Upper lobe of left lung (tissue), 4 donors: ENCODE measurements around the gene TRIM14.

Experiments
- POLR2A ChIP-seq, 4 donors: fragments of 450-650 bp; IDR thresholded peaks; one replicate each; pipeline ENCODE4 v1.5.1; 2016 to 2017; ENCODE audit warnings: antibody characterized with exemption in 4 of 4, mild to moderate bottlenecking in 2 of 4
- TF ChIP-seq, protein P1 (sequence below), 6 experiments: fragments of 450-650 bp in 4 of 6; fragments of 200-600 bp in 2 of 6; sonication (generic) in 2 of 6; IDR thresholded peaks; one replicate each; pipeline ENCODE4 v1.5.1; 2016 to 2019; ENCODE audit warnings: antibody characterized with exemption in 6 of 6

DNA sequence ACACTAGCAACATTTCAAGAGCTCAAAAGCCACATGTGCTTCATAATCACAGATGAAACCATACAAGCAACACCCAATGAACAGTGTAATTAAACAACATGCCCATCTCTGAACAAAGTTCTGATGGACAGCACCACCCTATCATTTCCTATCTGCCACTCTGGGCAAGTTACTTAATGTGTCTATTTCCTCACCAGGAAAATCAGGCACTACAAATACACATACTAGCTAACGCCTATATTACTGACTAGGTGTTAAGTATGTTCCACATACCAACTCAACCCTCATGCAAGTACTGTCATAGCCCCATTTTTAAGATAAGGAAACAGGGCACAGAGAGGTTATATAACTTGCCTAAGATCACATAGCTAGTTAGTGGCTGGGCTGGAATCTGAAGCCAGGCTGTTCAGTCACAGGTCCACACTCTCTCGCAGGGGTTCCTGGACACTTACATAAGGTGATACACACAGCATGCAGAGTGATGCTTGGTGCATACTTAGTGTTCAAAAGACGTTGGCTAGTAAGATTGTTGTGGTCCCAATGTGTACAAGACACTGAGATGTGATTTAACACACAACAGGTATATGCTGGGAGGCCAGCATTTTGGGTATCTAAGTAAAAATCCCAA lies 49.2 kb upstream of the TRIM14 start:
- TF ChIP-seq POLR2A (IDR thresholded peaks at IDR 0.05): no peak
- TF ChIP-seq, protein P1, sequence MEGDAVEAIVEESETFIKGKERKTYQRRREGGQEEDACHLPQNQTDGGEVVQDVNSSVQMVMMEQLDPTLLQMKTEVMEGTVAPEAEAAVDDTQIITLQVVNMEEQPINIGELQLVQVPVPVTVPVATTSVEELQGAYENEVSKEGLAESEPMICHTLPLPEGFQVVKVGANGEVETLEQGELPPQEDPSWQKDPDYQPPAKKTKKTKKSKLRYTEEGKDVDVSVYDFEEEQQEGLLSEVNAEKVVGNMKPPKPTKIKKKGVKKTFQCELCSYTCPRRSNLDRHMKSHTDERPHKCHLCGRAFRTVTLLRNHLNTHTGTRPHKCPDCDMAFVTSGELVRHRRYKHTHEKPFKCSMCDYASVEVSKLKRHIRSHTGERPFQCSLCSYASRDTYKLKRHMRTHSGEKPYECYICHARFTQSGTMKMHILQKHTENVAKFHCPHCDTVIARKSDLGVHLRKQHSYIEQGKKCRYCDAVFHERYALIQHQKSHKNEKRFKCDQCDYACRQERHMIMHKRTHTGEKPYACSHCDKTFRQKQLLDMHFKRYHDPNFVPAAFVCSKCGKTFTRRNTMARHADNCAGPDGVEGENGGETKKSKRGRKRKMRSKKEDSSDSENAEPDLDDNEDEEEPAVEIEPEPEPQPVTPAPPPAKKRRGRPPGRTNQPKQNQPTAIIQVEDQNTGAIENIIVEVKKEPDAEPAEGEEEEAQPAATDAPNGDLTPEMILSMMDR (IDR thresholded peaks at IDR 0.05): no peak
